ENCODE results near the gene KDM3B. TPM values are rescaled to one million over a fixed set of nuclear protein-coding genes. Genes with fewer than 3 reads are reported as not detected.

KDM3B gene
- total and polyA plus RNA-seq, 9 donors, result 38.8 to 79.0 (median 70.1) TPM

- TF ChIP-seq CTCF (IDR thresholded peaks at IDR 0.05) (no peak), EP300 (IDR thresholded peaks at IDR 0.05) (no peak), POLR2A (IDR thresholded peaks at IDR 0.05) (no peak)
- no peak for DNase-seq
- intact Hi-C loops (cut with DNase I), result no loop called here
- H3K27ac ChIP-seq, result no peak overlapping the region
- peaks cover 5% of the 10 kb centered on the region for H3K4me1 ChIP-seq (ENCODE audit: insufficient read depth)
- H3K4me3 ChIP-seq, result no peak overlapping the region
- no peaks in the 10 kb centered on the region for H3K9me3 ChIP-seq
- no peaks in the 10 kb centered on the region for H3K36me3 ChIP-seq
- WGBS, 3 donors, result 28 to 66% (median 56%) methylated on average over 3 of the region's 3 CpGs
- H3K27me3 ChIP-seq, result no peaks in the 10 kb centered on the region
Measured at GRCh38 chr5:138334867-138335447, 17.5 kb upstream of the KDM3B start.

GRCh38 chr5:138336952-138337684 lies 15.4 kb upstream of the KDM3B start:
- Histone ChIP-seq H3K27ac (peak overlapping the region; percentile 93 to 98), H3K27me3 (no peaks in the 10 kb centered on the region), H3K36me3 (no peaks in the 10 kb centered on the region), H3K9me3 (no peaks in the 10 kb centered on the region), H3K4me1 (ENCODE audit: insufficient read depth) (peaks cover 5% of the 10 kb centered on the region), H3K4me3 (peak overlapping the region; percentile 60)
- peak; percentile 77 to 91 (median 84) for DNase-seq
- TF ChIP-seq EP300 (IDR thresholded peaks at IDR 0.05) (no peak), CTCF (IDR thresholded peaks at IDR 0.05) (no peak), POLR2A (IDR thresholded peaks at IDR 0.05) (peak; percentile 41)
- intact Hi-C loops (cut with DNase I), result no loop called here
- 12 to 20% (median 14%) methylated on average over 13 of the region's 13 CpGs for WGBS, 3 donors

GRCh38 chr5:138337685-138338410 lies 14.6 kb upstream of the KDM3B start, which contains the start of gene FAM53C:
Gene FAM53C (plus strand): TSS chr5:138338266. CDS start chr5:138341336, 3,070 bp downstream.
- Histone ChIP-seq H3K4me3 (peak within 1 kb of the TSS; percentile 60), H3K27me3 (no peaks in the 10 kb centered on the region), H3K4me1 (ENCODE audit: insufficient read depth) (peaks cover 5% of the 10 kb centered on the region), H3K27ac (peak within 1 kb of the TSS; percentile 93 to 98), H3K36me3 (no peaks in the 10 kb centered on the region), H3K9me3 (no peaks in the 10 kb centered on the region)
- intact Hi-C loops (cut with DNase I), result no loop called here
- 0 to 1% (median 0%) methylated on average over 37 to 56 of the region's 56 CpGs for WGBS, 3 donors
- peak; percentile 92 to 95 (median 93) for DNase-seq
- TF ChIP-seq POLR2A (IDR thresholded peaks at IDR 0.05) (peak; percentile 96), EP300 (IDR thresholded peaks at IDR 0.05) (peak; percentile 28), CTCF (IDR thresholded peaks at IDR 0.05) (peak in 1 of 3 donors; percentile 22)

GRCh38 chr5:138338411-138339090 lies 13.9 kb upstream of the KDM3B start:
- H3K27me3 ChIP-seq, result no peaks in the 10 kb centered on the region
- intact Hi-C loops (cut with DNase I), result no loop called here
- H3K36me3 ChIP-seq, result no peaks in the 10 kb centered on the region
- peak overlapping the region; percentile 60 for H3K4me3 ChIP-seq
- no peaks in the 10 kb centered on the region for H3K9me3 ChIP-seq
- peak overlapping the region; percentile 93 to 98 for H3K27ac ChIP-seq
- no peak for TF ChIP-seq POLR2A (IDR thresholded peaks at IDR 0.05)
- no peak for TF ChIP-seq EP300 (IDR thresholded peaks at IDR 0.05)
- no peak for TF ChIP-seq CTCF (IDR thresholded peaks at IDR 0.05)
- DNase-seq, result no peak
- H3K4me1 ChIP-seq (ENCODE audit: insufficient read depth), result peaks cover 5% of the 10 kb centered on the region
- WGBS, 3 donors, result 1 to 2% (median 1%) methylated on average over 16 to 22 of the region's 22 CpGs

Data from ovary (tissue), 9 donors.